ENCODE data around the gene CAMKMT. TPM values are rescaled to one million over a fixed set of nuclear protein-coding genes. Genes with fewer than 3 reads are reported as not detected.

The CAMKMT gene
- total RNA-seq, 3 donors from 2014 or later = 6.4 to 11.8 (median 10.5) TPM

DNA sequence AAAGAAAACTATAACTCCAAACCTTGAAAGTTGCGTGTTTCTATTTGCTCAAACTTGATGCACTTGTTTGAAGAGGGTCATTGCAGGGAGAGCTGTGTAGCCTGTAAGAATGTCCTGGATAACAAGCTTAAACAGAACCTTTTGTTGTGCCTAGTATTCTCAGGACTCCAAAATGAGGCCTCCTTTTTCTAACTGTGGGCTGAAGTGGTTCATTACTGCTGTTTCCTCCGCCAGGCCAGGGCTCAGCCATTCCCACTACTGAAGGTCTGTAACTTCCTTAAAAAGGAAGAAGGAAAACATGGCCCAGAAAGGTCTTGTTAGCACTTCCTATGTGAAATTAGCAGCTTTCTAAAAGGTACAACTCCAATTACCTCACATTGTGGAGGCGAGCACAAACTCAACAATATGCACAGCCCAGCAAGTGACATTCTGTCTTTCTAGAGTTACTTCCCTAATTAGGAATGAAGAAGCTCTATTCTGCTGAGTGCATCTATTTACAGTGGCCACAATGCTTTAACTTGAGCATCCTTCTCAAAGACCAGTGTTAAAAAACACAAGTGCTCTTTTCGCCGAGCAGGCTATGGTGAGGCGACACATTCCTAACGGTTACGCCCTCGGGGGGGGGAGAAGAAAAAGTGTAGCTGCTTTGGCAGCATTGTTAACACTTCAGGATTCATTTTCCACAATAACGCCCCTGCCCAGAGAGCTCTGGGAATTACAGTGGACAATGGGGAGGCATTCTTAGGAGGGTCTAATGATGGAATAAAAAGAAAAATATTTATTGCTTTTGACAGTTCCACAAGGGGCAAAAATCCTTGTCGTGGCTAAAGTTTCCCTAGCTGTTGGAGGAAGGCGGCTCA lies 442.9 kb downstream of the CAMKMT start:
- H3K36me3 ChIP-seq = no peaks in the 10 kb centered on the region
- no peak overlapping the region for H3K4me3 ChIP-seq
- no peaks in the 10 kb centered on the region for H3K9me3 ChIP-seq
- no peaks in the 10 kb centered on the region for H3K4me1 ChIP-seq
- H3K27ac ChIP-seq = no peak overlapping the region
- TF ChIP-seq POLR2AphosphoS5 (IDR thresholded peaks at IDR 0.05) (no peak), POLR2A (IDR thresholded peaks at IDR 0.05) (no peak)
- TF ChIP-seq, protein P1, sequence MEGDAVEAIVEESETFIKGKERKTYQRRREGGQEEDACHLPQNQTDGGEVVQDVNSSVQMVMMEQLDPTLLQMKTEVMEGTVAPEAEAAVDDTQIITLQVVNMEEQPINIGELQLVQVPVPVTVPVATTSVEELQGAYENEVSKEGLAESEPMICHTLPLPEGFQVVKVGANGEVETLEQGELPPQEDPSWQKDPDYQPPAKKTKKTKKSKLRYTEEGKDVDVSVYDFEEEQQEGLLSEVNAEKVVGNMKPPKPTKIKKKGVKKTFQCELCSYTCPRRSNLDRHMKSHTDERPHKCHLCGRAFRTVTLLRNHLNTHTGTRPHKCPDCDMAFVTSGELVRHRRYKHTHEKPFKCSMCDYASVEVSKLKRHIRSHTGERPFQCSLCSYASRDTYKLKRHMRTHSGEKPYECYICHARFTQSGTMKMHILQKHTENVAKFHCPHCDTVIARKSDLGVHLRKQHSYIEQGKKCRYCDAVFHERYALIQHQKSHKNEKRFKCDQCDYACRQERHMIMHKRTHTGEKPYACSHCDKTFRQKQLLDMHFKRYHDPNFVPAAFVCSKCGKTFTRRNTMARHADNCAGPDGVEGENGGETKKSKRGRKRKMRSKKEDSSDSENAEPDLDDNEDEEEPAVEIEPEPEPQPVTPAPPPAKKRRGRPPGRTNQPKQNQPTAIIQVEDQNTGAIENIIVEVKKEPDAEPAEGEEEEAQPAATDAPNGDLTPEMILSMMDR (IDR thresholded peaks at IDR 0.05) = no peak
- H3K27me3 ChIP-seq = peaks cover 0 to 90% of the 10 kb centered on the region in 2 donors
- intact Hi-C loops (cut with DNase I; ENCODE audit: low total_unique reads) = no loop called here
- no peak for DNase-seq (ENCODE audit: low spot score in 2 of 2)

DNA sequence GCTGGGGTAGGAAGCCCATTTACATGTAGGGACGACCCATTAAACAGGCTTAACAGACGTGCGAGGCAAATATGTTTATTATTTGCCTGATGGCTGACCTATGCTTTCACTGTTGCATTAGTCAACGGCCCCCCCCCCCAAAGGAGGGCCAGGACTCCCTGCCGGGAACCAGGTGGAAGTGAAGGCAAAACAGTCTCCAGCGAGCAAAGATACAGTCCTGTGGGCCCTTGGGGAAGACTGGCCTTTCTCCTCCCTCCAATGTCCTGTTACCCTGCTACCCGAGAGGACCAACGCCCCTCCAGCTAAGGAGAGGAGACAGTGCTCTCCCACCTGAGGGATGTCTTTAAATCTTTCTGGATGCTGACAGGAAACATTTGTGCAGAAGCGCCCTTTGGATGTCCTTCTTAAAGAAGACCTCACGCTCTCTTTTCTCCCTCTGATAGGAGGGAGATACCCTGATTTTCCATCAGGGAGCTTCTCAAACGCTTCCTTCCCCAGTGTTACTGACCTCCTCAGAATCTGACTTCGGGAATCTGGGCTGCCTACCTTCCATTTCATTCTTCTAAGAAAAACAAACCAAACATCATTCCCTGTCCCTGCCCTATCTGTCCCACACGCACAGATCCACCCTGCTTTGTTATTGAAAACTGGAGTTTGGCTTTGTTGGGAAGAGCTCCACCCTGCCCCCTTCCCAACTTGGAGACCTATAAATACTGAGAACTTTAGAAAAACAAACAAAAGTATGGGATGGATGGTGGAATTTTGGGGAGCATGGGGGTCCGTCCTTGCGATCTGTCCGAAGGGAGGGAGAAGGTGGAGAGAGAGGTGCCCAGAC lies 443.9 kb downstream of the CAMKMT start:
- Histone ChIP-seq H3K27me3 (peaks cover 0 to 81% of the 10 kb centered on the region in 2 donors), H3K27ac (no peak overlapping the region), H3K4me1 (no peaks in the 10 kb centered on the region), H3K36me3 (no peaks in the 10 kb centered on the region), H3K4me3 (no peak overlapping the region), H3K9me3 (no peaks in the 10 kb centered on the region)
- DNase-seq (ENCODE audit: low spot score in 2 of 2) = no peak
- TF ChIP-seq, protein P1 (IDR thresholded peaks at IDR 0.05) = no peak
- TF ChIP-seq POLR2A (IDR thresholded peaks at IDR 0.05) (no peak), POLR2AphosphoS5 (IDR thresholded peaks at IDR 0.05) (no peak)
- intact Hi-C loops (cut with DNase I; ENCODE audit: low total_unique reads) = no loop called here

DNA sequence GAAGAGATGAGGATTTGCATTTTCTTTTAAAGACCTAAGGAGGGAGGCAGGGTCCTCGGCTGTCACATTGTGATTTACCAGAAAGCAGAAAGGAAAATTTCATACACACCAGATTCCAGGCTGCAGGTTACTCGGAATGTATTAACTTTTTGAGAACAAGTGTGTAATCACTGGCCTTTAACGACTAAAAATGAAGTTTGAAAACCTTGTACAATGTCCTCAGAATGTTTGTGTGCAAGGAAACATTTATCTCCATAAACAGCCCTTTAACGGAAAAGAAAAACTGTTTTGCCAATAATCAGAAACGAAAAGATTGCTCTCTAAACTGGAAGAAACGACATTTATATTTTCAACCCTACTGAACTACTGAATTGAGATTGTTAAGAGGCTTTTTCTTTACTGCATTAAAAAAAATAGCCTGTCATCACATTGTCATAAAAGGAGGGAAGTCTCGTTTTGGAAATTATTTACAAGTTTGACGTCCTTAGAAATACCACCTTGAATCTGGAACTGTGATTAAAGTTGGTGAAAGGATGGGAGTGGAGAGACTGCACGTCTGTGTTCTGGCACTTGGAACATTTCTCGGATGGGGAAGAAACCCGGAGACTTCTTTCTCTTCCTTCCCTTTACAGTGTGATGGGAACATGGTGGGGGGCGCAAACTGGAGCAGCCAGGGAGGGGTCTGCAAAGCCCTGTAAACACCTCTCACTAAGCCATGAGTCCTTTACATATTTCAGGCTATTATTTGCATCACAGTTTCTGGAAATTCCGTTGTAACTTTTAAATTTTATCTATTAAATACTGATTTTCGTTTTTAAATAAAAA lies 445.7 kb downstream of the CAMKMT start:
- intact Hi-C loops (cut with DNase I; ENCODE audit: low total_unique reads) = no loop called here
- no peak for TF ChIP-seq POLR2A (IDR thresholded peaks at IDR 0.05)
- TF ChIP-seq, protein P1 (IDR thresholded peaks at IDR 0.05) = no peak
- TF ChIP-seq POLR2AphosphoS5 (IDR thresholded peaks at IDR 0.05) = no peak
- no peak overlapping the region for H3K27ac ChIP-seq
- H3K27me3 ChIP-seq = peaks cover 0 to 73% of the 10 kb centered on the region in 2 donors
- H3K36me3 ChIP-seq = no peaks in the 10 kb centered on the region
- no peaks in the 10 kb centered on the region for H3K9me3 ChIP-seq
- no peaks in the 10 kb centered on the region for H3K4me1 ChIP-seq
- no peak for DNase-seq (ENCODE audit: low spot score in 2 of 2)
- H3K4me3 ChIP-seq = no peak overlapping the region

DNA sequence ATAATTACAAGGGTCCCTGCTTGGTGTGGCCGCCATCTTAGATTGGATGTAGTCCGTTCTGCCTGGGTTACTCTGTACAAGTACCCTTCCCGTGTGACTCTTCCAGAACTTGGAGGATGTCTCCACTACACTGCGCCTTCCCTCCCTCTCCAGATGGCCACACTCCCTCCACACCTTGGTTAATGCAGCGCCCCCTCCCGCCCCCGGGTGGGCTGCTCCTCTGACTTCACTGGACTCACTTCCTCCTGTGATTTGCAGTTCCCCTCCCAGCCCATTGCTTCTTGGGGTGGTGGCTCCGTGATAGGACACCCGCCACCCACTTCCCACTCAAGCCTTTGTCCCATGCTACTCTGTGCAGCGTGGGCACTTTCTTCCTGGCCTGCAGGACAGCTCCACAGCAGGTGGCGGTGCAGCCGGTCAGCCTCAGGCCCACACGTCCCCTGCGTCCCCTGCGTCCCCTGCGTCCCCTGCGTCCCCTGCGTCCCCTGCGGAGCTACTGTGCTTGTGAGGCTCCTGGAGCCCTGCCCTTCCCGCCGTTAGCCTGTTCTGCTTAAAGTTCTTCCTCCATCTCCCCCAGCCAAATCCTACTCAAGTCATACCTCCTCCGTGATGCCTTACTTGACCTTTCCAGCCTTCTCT lies 449.3 kb downstream of the CAMKMT start:
- Histone ChIP-seq H3K9me3 (no peaks in the 10 kb centered on the region), H3K4me3 (no peak overlapping the region), H3K27me3 (peaks cover 0 to 49% of the 10 kb centered on the region in 2 donors), H3K4me1 (no peaks in the 10 kb centered on the region), H3K36me3 (no peaks in the 10 kb centered on the region), H3K27ac (no peak overlapping the region)
- DNase-seq (ENCODE audit: low spot score in 2 of 2) = no peak
- TF ChIP-seq, protein P1 (IDR thresholded peaks at IDR 0.05) = no peak
- TF ChIP-seq POLR2AphosphoS5 (IDR thresholded peaks at IDR 0.05) (no peak), POLR2A (IDR thresholded peaks at IDR 0.05) (no peak)
- intact Hi-C loops (cut with DNase I; ENCODE audit: low total_unique reads) = no loop called here
